Stimulated activated naive CD4-positive, alpha-beta T cell (primary cell): ENCODE data around the gene HTR3E.
"Not testable (repeated sequence)": the region's sequence is repeated elsewhere in the genome, so short reads cannot be mapped to it uniquely, and the experiment has no call there.

Experiments used
- DNase-seq, 6 experiments: peaks; one replicate each; lab custom pipeline; 2025; lab: John Stamatoyannopoulos, UW

The HTR3E gene

GRCh38 chr3:184110316-184110725 is 13.5 kb downstream of the HTR3E start:
- no peak for DNase-seq

- no peak for DNase-seq
These were observed 19.2 kb downstream of the HTR3E start for GRCh38 chr3:184116017-184116416.

GRCh38 chr3:184117636-184118035 is 20.8 kb downstream of the HTR3E start:
- DNase-seq = no peak

GRCh38 chr3:184121031-184121430 is 24.2 kb downstream of the HTR3E start:
- not testable (repeated sequence) for DNase-seq

GRCh38 chr3:184126006-184126405 is 29.1 kb downstream of the HTR3E start:
- no peak for DNase-seq

- DNase-seq = no peak
These were observed 32.1 kb downstream of the HTR3E start for GRCh38 chr3:184129012-184129411.

GRCh38 chr3:184132945-184133344 is 36.1 kb downstream of the HTR3E start:
- DNase-seq = no peak

- peak in 3 of 6 experiments; percentile 26 to 67 (median 30) for DNase-seq
These were observed 37.2 kb downstream of the HTR3E start for GRCh38 chr3:184133840-184134745.

- peak in 1 of 6 experiments; percentile 37 for DNase-seq
These were observed 37.9 kb downstream of the HTR3E start for GRCh38 chr3:184134746-184135148.

- peak; percentile 76 to 88 (median 82) for DNase-seq
These were observed 38.5 kb downstream of the HTR3E start, which contains the start of gene EIF2B5 for GRCh38 chr3:184135149-184135910. EIF2B5 (plus strand) TSS chr3:184135358; CDS start chr3:184135386, 28 bp downstream.

GRCh38 chr3:184135911-184136260 is 39.0 kb downstream of the HTR3E start:
- no peak for DNase-seq

- no peak for DNase-seq
These were observed 43.6 kb downstream of the HTR3E start for GRCh38 chr3:184140436-184140835.

GRCh38 chr3:184142199-184142598 is 45.3 kb downstream of the HTR3E start:
- DNase-seq = no peak

GRCh38 chr3:184143327-184143726 is 46.5 kb downstream of the HTR3E start:
- DNase-seq = no peak

- no peak for DNase-seq
These were observed 47.6 kb downstream of the HTR3E start for GRCh38 chr3:184144505-184144904.

GRCh38 chr3:184145111-184145524 is 48.3 kb downstream of the HTR3E start:
- peak in 4 of 6 experiments; percentile 10 to 44 (median 24) for DNase-seq

- DNase-seq = no peak
These were observed 48.9 kb downstream of the HTR3E start for GRCh38 chr3:184145751-184146270.

- no peak for DNase-seq
These were observed 51.2 kb downstream of the HTR3E start for GRCh38 chr3:184148076-184148475.

- no peak for DNase-seq
These were observed 52.3 kb downstream of the HTR3E start for GRCh38 chr3:184149123-184149522.

GRCh38 chr3:184149770-184150169 is 52.9 kb downstream of the HTR3E start:
- DNase-seq = not testable (repeated sequence)

- peak in 5 of 6 experiments; percentile 26 to 45 (median 33) for DNase-seq
These were observed 58.2 kb downstream of the HTR3E start, which contains the start of gene DVL3 for GRCh38 chr3:184154885-184155643. DVL3 (plus strand) TSS chr3:184155377; CDS start chr3:184155636, 259 bp downstream.
